ENCODE measurements around the gene ANGEL2.
"Not testable (repeated sequence)": the region's sequence is repeated elsewhere in the genome, so short reads cannot be mapped to it uniquely, and the experiment has no call there.

DNA sequence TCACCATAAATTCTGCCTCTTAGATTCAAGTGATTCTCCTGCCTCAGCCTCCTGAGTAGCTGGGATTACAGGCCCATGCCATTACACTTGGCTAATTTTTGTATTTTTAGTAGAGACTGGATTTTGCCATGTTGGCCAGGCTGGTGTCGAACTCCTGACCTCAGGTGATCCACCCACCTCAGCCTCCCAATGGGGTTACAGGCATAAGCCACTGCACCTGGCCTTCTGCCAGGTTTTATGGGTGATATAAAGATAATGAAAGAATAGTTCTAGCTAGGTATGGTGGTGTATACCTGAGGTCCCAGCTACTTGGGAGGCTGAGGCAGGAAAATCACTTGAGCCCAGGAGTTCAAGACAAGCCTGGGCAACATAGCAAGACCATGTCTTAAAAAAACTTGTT, 50.7 kb downstream of the ANGEL2 start:
- TF ChIP-seq, protein P1, sequence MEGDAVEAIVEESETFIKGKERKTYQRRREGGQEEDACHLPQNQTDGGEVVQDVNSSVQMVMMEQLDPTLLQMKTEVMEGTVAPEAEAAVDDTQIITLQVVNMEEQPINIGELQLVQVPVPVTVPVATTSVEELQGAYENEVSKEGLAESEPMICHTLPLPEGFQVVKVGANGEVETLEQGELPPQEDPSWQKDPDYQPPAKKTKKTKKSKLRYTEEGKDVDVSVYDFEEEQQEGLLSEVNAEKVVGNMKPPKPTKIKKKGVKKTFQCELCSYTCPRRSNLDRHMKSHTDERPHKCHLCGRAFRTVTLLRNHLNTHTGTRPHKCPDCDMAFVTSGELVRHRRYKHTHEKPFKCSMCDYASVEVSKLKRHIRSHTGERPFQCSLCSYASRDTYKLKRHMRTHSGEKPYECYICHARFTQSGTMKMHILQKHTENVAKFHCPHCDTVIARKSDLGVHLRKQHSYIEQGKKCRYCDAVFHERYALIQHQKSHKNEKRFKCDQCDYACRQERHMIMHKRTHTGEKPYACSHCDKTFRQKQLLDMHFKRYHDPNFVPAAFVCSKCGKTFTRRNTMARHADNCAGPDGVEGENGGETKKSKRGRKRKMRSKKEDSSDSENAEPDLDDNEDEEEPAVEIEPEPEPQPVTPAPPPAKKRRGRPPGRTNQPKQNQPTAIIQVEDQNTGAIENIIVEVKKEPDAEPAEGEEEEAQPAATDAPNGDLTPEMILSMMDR (conservative IDR thresholded peaks at IDR 0.05; ENCODE audit: low read depth, low read length): not testable (repeated sequence)
- not testable (repeated sequence) for TF ChIP-seq SMC3 (IDR thresholded peaks at IDR 0.05; ENCODE audit: low read depth, low read length); MAZ (IDR thresholded peaks at IDR 0.05; ENCODE audit: borderline replicate concordance, low read depth, low read length); RAD21 (IDR thresholded peaks at IDR 0.05; ENCODE audit: low read length); POLR2A (IDR thresholded peaks at IDR 0.05; ENCODE audit: low read depth, low read length); NFE2L2 (IDR thresholded peaks at IDR 0.05; ENCODE audit: low read depth, low read length); MAFK (IDR thresholded peaks at IDR 0.05; ENCODE audit: low read depth, low read length); MXI1 (IDR thresholded peaks at IDR 0.05; ENCODE audit: borderline replicate concordance, low read depth, low read length)
- TF ChIP-seq, protein P2, sequence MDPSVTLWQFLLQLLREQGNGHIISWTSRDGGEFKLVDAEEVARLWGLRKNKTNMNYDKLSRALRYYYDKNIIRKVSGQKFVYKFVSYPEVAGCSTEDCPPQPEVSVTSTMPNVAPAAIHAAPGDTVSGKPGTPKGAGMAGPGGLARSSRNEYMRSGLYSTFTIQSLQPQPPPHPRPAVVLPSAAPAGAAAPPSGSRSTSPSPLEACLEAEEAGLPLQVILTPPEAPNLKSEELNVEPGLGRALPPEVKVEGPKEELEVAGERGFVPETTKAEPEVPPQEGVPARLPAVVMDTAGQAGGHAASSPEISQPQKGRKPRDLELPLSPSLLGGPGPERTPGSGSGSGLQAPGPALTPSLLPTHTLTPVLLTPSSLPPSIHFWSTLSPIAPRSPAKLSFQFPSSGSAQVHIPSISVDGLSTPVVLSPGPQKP (IDR thresholded peaks at IDR 0.05; ENCODE audit: borderline replicate concordance, low read depth, low read length): not testable (repeated sequence)
- TF ChIP-seq, protein P3, sequence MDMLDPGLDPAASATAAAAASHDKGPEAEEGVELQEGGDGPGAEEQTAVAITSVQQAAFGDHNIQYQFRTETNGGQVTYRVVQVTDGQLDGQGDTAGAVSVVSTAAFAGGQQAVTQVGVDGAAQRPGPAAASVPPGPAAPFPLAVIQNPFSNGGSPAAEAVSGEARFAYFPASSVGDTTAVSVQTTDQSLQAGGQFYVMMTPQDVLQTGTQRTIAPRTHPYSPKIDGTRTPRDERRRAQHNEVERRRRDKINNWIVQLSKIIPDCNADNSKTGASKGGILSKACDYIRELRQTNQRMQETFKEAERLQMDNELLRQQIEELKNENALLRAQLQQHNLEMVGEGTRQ (IDR thresholded peaks at IDR 0.05; ENCODE audit: low read depth, low read length): not testable (repeated sequence)
